ENCODE measurements around the gene EEF1AKMT1. TPM values are rescaled to one million over a fixed set of nuclear protein-coding genes. Genes with fewer than 3 reads are reported as not detected.

The EEF1AKMT1 gene
- total RNA-seq, 1 experiment from 2014 or later, result 6.1 TPM

GRCh38 chr13:20772401-20773131 lies 1.2 kb downstream of the EEF1AKMT1 start:
- H4K91ac ChIP-seq (ENCODE audit: insufficient read length, low read depth, low read length), result no peak overlapping the region
- H2AFZ ChIP-seq (ENCODE audit: low read length), result no peak overlapping the region
- H3K9me3 Mint-ChIP-seq, result peaks cover 15 to 21% of the 10 kb centered on the region in 2 experiments
- H3K9ac ChIP-seq (ENCODE audit: extremely low read depth, insufficient read length, low read length), result no peak overlapping the region
- H4K20me1 ChIP-seq (ENCODE audit: control insufficient read depth, insufficient read depth, insufficient read length), result no peaks in the 10 kb centered on the region
- no peak overlapping the region for H3K14ac ChIP-seq (ENCODE audit: insufficient read depth, low read length)
- H3K56ac ChIP-seq (ENCODE audit: insufficient read length, low read depth, low read length), result no peak overlapping the region
- H3K27ac ChIP-seq (ENCODE audit: insufficient read length, low read depth, low read length), result no peak overlapping the region
- H3K23me2 ChIP-seq (ENCODE audit: insufficient read length, low read depth, low read length, poor library complexity, severe bottlenecking), result peaks cover 6% of the 10 kb centered on the region
- no peaks in the 10 kb centered on the region for H3K27me3 ChIP-seq (ENCODE audit: insufficient read depth, low read length)
- peak overlapping the region in 1 of 3 experiments; percentile 99; a peak in 2 of 7 replicates for H3K27ac Mint-ChIP-seq
- TF ChIP-seq CTCF (conservative IDR thresholded peaks at IDR 0.05), result no peak
- no peaks in the 10 kb centered on the region for H3K9me3 ChIP-seq (ENCODE audit: control insufficient read depth, low read depth, low read length)
- no peak overlapping the region for H4K5ac ChIP-seq (ENCODE audit: insufficient read length, low read depth, low read length)
- H3K23ac ChIP-seq (ENCODE audit: insufficient read length, low read depth, low read length), result no peak overlapping the region
- no peak overlapping the region for H2BK120ac ChIP-seq (ENCODE audit: low read depth, low read length, poor library complexity, severe bottlenecking)
- no peaks in the 10 kb centered on the region for H3K79me1 ChIP-seq (ENCODE audit: insufficient read depth, low read depth, low read length, poor library complexity, severe bottlenecking)
- no peak overlapping the region for H2BK15ac ChIP-seq (ENCODE audit: low read depth, low read length)
- DNase-seq, result no peak
- no peak overlapping the region for H3T11ph ChIP-seq (ENCODE audit: low read length)
- peaks cover 15 to 22% of the 10 kb centered on the region in 2 experiments for H3K4me1 Mint-ChIP-seq
- H3K4ac ChIP-seq (ENCODE audit: low read depth, low read length), result no peak overlapping the region
- no peak overlapping the region for H2BK20ac ChIP-seq (ENCODE audit: low read depth, low read length, poor library complexity, severe bottlenecking)
- peaks cover 3% of the 10 kb centered on the region; the same call in 1 of the 2 replicates for H3K27me3 Mint-ChIP-seq (ENCODE audit: low read depth)
- H3K79me2 ChIP-seq (ENCODE audit: insufficient read depth, low read length), result no peaks in the 10 kb centered on the region
- no peak overlapping the region for H4K8ac ChIP-seq (replicated peaks; ENCODE audit: insufficient read length, low read depth, low read length)
- no CpG with 5 or more reads among the region's 10 CpGs for WGBS (ENCODE audit: extremely low coverage, insufficient read length, low lambda C conversion rate)
- no peak overlapping the region for H2BK12ac ChIP-seq (ENCODE audit: insufficient read length, low read depth, low read length)
- no peaks in the 10 kb centered on the region for H3K4me1 ChIP-seq (ENCODE audit: insufficient read depth, low read length)
- no peak overlapping the region for H3K18ac ChIP-seq (ENCODE audit: insufficient read length, low read depth, low read length)
- no peak overlapping the region for H2BK5ac ChIP-seq (ENCODE audit: insufficient read length, low read length)
- H3K4me2 ChIP-seq (ENCODE audit: insufficient read depth, insufficient read length, low read length), result peak overlapping the region; percentile 66
- H3K4me3 Mint-ChIP-seq, result peak overlapping the region; percentile 87 to 90
- peaks cover 20 to 39% (median 21%) of the 10 kb centered on the region in 3 experiments for H3K36me3 Mint-ChIP-seq (ENCODE audit: insufficient read depth in 1 of 3, low read depth in 3 of 3)
- H2AK5ac ChIP-seq (ENCODE audit: insufficient read length, low read length), result no peak overlapping the region

All from H9 (cell line).